GM23338 (cell line): ENCODE measurements around the gene C12orf54. TPM values are rescaled to one million over a fixed set of nuclear protein-coding genes. Genes with fewer than 3 reads are reported as not detected.

Source experiments
- ATAC-seq: fragments of 200-7000 bp; cut with Tn5 transposase; 3 replicates; pipeline ENCODE4 v1.9.1; 2020
- DNase-seq: peaks from one replicate; pipeline ENCODE4 v3.0.0-alpha.2; 2015; ENCODE audit warnings: low spot score
- H2AFZ ChIP-seq: fragments of 200-600 bp; sonication (generic); 2 replicates; pipeline ENCODE4 v1.8.0; 2016; ENCODE audit warnings: antibody characterized with exemption, mild to moderate bottlenecking, moderate library complexity
- H3F3A ChIP-seq: fragments of 200-600 bp; sonication (generic); replicated peaks from 2 replicates; pipeline ENCODE4 v1.8.0; 2017; ENCODE audit warnings: antibody characterized with exemption, mixed run types, low read depth
- H3K27ac ChIP-seq: fragments of 200-600 bp; sonication (generic); 2 replicates; pipeline ENCODE4 v1.6.1; 2016; ENCODE audit warnings: low read depth
- H3K27me3 ChIP-seq: fragments of 200-600 bp; sonication (generic); 2 replicates; pipeline ENCODE4 v1.8.0; 2016; ENCODE audit warnings: mild to moderate bottlenecking, mixed run types, moderate library complexity; ENCODE audit not compliant: insufficient read depth
- H3K36me3 ChIP-seq: fragments of 200-600 bp; sonication (generic); 2 replicates; pipeline ENCODE4 v1.8.0; 2016; ENCODE audit warnings: mild to moderate bottlenecking; ENCODE audit not compliant: insufficient read depth
- H3K4me1 ChIP-seq: fragments of 200-600 bp; sonication (generic); 2 replicates; pipeline ENCODE4 v1.8.0; 2016; ENCODE audit warnings: mild to moderate bottlenecking, moderate library complexity; ENCODE audit not compliant: insufficient read depth
- H3K4me2 ChIP-seq: fragments of 200-600 bp; sonication (generic); 2 replicates; pipeline ENCODE4 v1.7.1; 2017; ENCODE audit warnings: mixed run types
- H3K4me3 ChIP-seq: fragments of 200-600 bp; sonication (generic); 2 replicates; pipeline ENCODE4 v1.6.1; 2016; ENCODE audit warnings: mixed run types
- H3K79me2 ChIP-seq: fragments of 200-600 bp; sonication (generic); replicated peaks from 2 replicates; pipeline ENCODE4 v1.8.0; 2017; ENCODE audit warnings: mild to moderate bottlenecking; ENCODE audit not compliant: insufficient read depth
- H3K9me2 ChIP-seq: fragments of 200-600 bp; sonication (generic); 2 replicates; pipeline ENCODE4 v1.8.0; 2017; ENCODE audit not compliant: insufficient read depth
- H4K20me1 ChIP-seq: fragments of 200-600 bp; sonication (generic); replicated peaks from 2 replicates; pipeline ENCODE4 v1.8.0; 2017; ENCODE audit warnings: mild to moderate bottlenecking; ENCODE audit not compliant: insufficient read depth
- H3K27ac Mint-ChIP-seq: 2 replicates; pipeline ENCODE4 v1.8.0; 2020; ENCODE audit warnings: inconsistent platforms, mild to moderate bottlenecking, moderate library complexity, mixed read lengths
- H3K27me3 Mint-ChIP-seq: 3 replicates; pipeline ENCODE4 v1.8.0; 2022; ENCODE audit warnings: low read depth, mild to moderate bottlenecking, moderate library complexity, mixed read lengths, inconsistent platforms; ENCODE audit not compliant: insufficient read depth, poor library complexity
- H3K36me3 Mint-ChIP-seq: 3 replicates; pipeline ENCODE4 v1.8.0; 2021; ENCODE audit warnings: low read depth, mild to moderate bottlenecking, inconsistent platforms, moderate library complexity, mixed read lengths
- H3K4me1 Mint-ChIP-seq: 3 replicates; pipeline ENCODE4 v1.8.0; 2020; ENCODE audit warnings: mild to moderate bottlenecking, inconsistent platforms, mixed read lengths
- H3K4me3 Mint-ChIP-seq: 3 replicates; pipeline ENCODE4 v1.8.0; 2021; ENCODE audit warnings: moderate library complexity, mild to moderate bottlenecking, inconsistent platforms, mixed read lengths
- H3K9me3 Mint-ChIP-seq: 3 replicates; pipeline ENCODE4 v1.8.0; 2020; ENCODE audit warnings: moderate library complexity, mild to moderate bottlenecking, inconsistent platforms, mixed read lengths
- CREB1 ChIP-seq: fragments of 250-450 bp; sonication (Bioruptor Pico); IDR thresholded peaks from 2 replicates; pipeline ENCODE4 v1.5.0; 2020; ENCODE audit warnings: low read depth, mild to moderate bottlenecking, moderate library complexity
- ETS1 ChIP-seq: IDR thresholded peaks from 2 replicates; pipeline ENCODE4 v1.6.1; 2016; ENCODE audit warnings: antibody characterized with exemption
- EZH2 ChIP-seq: fragments of 200-600 bp; sonication (generic); IDR thresholded peaks from one replicate; pipeline ENCODE4 v1.8.0; 2017; ENCODE audit warnings: antibody characterized with exemption, mild to moderate bottlenecking, low read depth; ENCODE audit not compliant: unreplicated experiment
- EZH2phosphoT487 ChIP-seq: fragments of 200-600 bp; sonication (generic); IDR thresholded peaks from one replicate; pipeline ENCODE4 v1.8.1; 2018; ENCODE audit warnings: antibody characterized with exemption; ENCODE audit not compliant: unreplicated experiment
- JUNB ChIP-seq: IDR thresholded peaks from one replicate; pipeline ENCODE4 v1.6.1; 2016; ENCODE audit warnings: antibody characterized with exemption; ENCODE audit not compliant: unreplicated experiment
- POLR2AphosphoS5 ChIP-seq: IDR thresholded peaks from 2 replicates; pipeline ENCODE4 v1.6.1; 2016; ENCODE audit warnings: antibody characterized with exemption, low read depth
- REST ChIP-seq: IDR thresholded peaks from one replicate; pipeline ENCODE4 v1.6.1; 2018; ENCODE audit warnings: antibody characterized with exemption; ENCODE audit not compliant: unreplicated experiment
- STAT1 ChIP-seq: IDR thresholded peaks from one replicate; pipeline ENCODE4 v1.6.1; 2016; ENCODE audit warnings: antibody characterized with exemption; ENCODE audit not compliant: unreplicated experiment
- ZNF114 ChIP-seq: fragments of 250-450 bp; sonication (Bioruptor Pico); IDR thresholded peaks from 2 replicates; pipeline ENCODE4 v1.5.0; 2020; ENCODE audit warnings: mild to moderate bottlenecking, moderate library complexity
- ZNF331 ChIP-seq: fragments of 250-450 bp; sonication (Bioruptor Pico); IDR thresholded peaks from 2 replicates; pipeline ENCODE4 v1.5.0; 2020; ENCODE audit warnings: low read depth, mild to moderate bottlenecking, moderate library complexity
- ZNF462 ChIP-seq: fragments of 250-450 bp; sonication (Bioruptor Pico); IDR thresholded peaks from 2 replicates; pipeline ENCODE4 v1.5.0; 2020; ENCODE audit warnings: mild to moderate bottlenecking, moderate library complexity
- polyA plus RNA-seq: library from polyadenylated mRNA; unstranded; fragments of >200 nt; fragmentation: Nextera tagmentation; extraction: Ambion mirVana; gene quantifications from 2 replicates; pipeline ENCODE4 v1.2.1, GENCODE V29; 2016
- total RNA-seq: library from RNA; depleted of rRNA; stranded (reverse); fragments of >200 nt; shearing (Covaris generic); gene quantifications from 2 replicates; pipeline ENCODE4 v1.2.3, GENCODE V29; 2014

C12orf54 gene
- total and polyA plus RNA-seq, 2 experiments from 2014 or later: not detected

GRCh38 chr12:48447755-48448154 is 34.5 kb upstream of the C12orf54 start (continued):
- TF ChIP-seq ETS1 (no peak), EZH2phosphoT487 (no peak), STAT1 (no peak)

- H3K27me3 ChIP-seq: no peaks in the 10 kb centered on the region
- H4K20me1 ChIP-seq: no peaks in the 10 kb centered on the region
- H2AFZ ChIP-seq: no peak overlapping the region
- no peaks in the 10 kb centered on the region for H3K79me2 ChIP-seq
- Mint-ChIP-seq H3K27me3 (no peaks in the 10 kb centered on the region), H3K4me1 (peaks cover 7% of the 10 kb centered on the region; the same call in 2 of the 3 replicates), H3K27ac (no peak overlapping the region), H3K4me3 (no peak overlapping the region), H3K9me3 (peaks cover 9% of the 10 kb centered on the region), H3K36me3 (no peaks in the 10 kb centered on the region; the same call in 2 of the 3 replicates)
- H3K4me3 ChIP-seq: no peak overlapping the region
- H3K9me2 ChIP-seq: no peaks in the 10 kb centered on the region
- DNase-seq (no peak), ATAC-seq (no peak)
- peaks cover 4% of the 10 kb centered on the region; the same call in 1 of the 2 replicates for H3K4me1 ChIP-seq
- no peaks in the 10 kb centered on the region for H3K36me3 ChIP-seq
- H3K27ac ChIP-seq: no peak overlapping the region
- H3F3A ChIP-seq: no peaks in the 10 kb centered on the region
- no peak overlapping the region for H3K4me2 ChIP-seq
- TF ChIP-seq STAT1 (no peak), ZNF114 (CRISPR knock-in tag) (no peak), EZH2phosphoT487 (no peak), ETS1 (no peak), JUNB (no peak), ZNF462 (CRISPR knock-in tag) (no peak), POLR2AphosphoS5 (no peak), ZNF331 (no peak), EZH2 (no peak), CREB1 (CRISPR knock-in tag) (no peak), REST (no peak)
These were observed 30.9 kb upstream of the C12orf54 start for GRCh38 chr12:48451372-48451771.
